ENCODE measurements around the gene CLDN24. TPM values are rescaled to one million over a fixed set of nuclear protein-coding genes. Genes with fewer than 3 reads are reported as not detected.

Gene CLDN24
- total RNA-seq: not detected in 2 replicates

- DNase-seq (ENCODE audit: low read depth in 2 of 2): no peak
These were observed at the start of gene CLDN24 for GRCh38 chr4:183322326-183322725. CLDN24 (minus strand) TSS chr4:183322426; CDS start chr4:183322426, 0 bp downstream.

DNA sequence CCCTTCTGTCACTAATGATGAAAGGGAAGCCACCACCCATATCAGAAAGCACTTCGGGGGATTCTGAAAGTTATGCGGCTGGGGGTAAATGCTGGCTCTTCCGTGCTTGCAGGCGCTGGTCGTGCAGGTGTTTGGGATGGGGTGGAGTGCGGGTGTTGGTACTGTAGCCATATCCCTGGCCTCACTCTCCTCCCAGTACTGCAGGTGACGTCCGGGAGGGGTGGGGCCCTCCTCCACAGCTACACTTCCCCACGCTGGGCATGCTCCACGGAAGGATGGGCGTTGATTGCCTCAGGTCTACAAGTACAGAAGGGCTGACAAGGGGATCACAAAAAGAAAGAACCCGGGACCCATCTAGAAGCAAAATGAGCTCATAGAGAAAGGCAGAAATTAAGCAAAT, 48.6 kb upstream of the CLDN24 start:
- DNase-seq (ENCODE audit: low read depth in 2 of 2): no peak

- no peak for DNase-seq (ENCODE audit: low read depth in 2 of 2)
These were observed 46.8 kb upstream of the CLDN24 start for GRCh38 chr4:183369073-183369472.

- DNase-seq (ENCODE audit: low read depth in 2 of 2): no peak
These were observed 44.1 kb upstream of the CLDN24 start for GRCh38 chr4:183366206-183366835.

DNA sequence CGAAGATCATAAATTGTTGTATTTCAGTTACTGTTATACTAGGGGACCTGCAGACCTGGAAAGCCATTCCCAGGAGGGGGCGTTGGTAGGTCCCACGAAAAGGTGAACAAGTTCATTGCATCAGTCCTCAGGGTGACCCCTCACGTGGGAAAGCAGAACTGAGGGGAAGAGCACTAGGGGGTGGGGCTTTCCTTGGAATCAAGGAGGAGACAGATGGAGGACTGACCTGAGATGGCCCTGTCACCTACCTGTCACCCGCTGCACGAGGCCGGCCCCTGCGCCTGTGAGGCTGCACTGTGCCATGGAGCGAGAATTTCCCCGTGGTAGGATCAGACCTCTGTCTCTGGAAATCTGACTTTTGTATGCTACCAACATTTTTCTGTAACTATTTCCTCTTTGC, 41.8 kb upstream of the CLDN24 start:
- no peak for DNase-seq (ENCODE audit: low read depth in 2 of 2)

- peak in 1 of 2 donors; percentile 65 for DNase-seq (ENCODE audit: low read depth in 2 of 2)
These were observed 40.8 kb upstream of the CLDN24 start for GRCh38 chr4:183362916-183363542.

DNA sequence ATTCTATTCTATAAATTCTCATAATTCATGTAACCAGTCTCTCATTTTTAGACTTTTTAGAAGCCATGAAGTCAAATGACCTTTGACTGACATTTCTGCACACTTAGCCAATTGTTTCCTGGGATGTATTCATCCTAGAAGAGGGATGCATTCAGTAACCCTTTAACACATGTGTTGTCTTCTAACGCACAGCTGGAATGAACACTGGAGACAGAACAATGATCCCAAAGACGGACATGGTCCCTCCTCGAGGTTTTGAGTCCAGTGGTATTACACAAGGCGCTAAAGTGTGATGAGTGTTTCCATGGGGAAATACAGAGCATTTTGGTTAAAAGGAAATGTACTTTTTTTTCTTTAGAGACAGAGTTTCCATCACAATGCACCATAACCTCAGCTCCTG, 39.8 kb upstream of the CLDN24 start:
- DNase-seq (ENCODE audit: low read depth in 2 of 2): no peak

DNA sequence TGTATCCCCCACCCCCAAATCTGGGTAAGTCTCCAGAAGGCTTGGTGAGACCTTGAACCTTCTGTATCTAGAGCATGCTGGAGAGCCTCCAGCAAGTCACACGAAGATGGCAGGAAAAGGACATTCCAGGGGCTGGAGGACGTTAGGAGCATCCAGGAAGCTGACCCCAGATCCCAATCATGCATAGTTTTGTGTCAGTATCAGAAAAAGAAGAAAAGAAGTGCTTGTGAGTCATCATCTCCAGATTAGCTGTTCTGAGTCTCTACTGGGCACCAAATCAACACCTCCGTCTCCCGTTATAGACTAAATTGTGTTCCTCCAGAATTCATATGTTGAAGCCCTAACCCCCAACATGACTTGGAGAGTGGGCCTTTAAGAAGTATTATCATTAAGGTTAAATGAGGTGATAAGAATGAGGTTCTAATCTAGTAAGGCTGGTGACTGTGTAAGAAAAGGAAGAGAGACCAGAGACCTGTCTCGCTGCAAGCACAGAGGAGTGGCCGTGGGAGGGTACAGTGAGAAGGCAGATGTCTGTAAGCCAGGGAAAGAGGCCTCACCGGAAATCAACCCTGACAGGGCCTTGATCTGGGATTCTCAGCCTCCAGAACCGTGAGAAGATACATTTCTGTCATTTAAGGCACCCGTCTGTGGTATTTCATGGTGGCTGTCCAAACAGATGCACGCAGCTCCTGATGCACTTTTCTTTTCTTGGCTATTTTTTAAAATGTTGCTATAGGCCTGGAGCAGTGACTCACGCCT, 38.1 kb upstream of the CLDN24 start:
- peak in 1 of 2 donors; percentile 14 for DNase-seq (ENCODE audit: low read depth in 2 of 2)

- no peak for DNase-seq (ENCODE audit: low read depth in 2 of 2)
These were observed 36.1 kb upstream of the CLDN24 start for GRCh38 chr4:183358215-183358755.

DNA sequence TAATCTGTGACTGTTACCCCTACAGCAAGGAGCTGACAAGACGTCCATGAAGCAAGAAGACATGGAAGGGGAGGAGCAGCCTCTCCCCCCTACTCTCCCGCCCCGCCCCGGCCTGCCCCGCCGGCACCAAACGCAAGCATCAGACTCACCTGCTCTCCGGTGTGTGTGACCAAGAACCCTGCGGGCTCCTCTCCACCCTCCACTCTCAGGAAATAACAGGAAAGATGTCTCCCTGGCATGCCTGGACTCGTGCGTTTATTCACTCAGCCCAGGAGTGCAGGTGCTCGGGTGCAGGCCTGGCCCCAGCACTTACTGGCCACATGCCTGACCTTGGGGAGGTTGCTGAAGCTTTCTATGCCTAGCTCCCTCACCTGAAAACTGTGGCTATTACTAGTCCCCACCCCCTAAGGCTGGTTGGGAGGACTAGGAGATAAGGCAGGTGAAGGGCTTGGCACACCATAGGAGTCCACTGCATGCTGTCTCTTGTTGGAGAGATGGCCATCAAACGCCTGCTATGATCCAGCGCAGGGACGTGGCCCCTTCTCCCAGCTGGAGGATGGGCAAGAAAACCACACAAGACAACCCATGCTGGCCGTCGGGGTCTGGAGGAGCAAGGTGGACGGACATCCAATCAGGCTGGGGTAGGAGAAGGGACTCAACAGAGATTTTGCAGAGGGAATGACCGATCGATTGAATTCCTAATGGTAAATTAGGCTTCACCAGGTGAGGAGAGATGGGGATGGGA, 34.9 kb upstream of the CLDN24 start:
- DNase-seq (ENCODE audit: low read depth in 2 of 2): no peak

GRCh38 chr4:183356173-183356830, 34.1 kb upstream of the CLDN24 start:
- DNase-seq (ENCODE audit: low read depth in 2 of 2): no peak

GRCh38 chr4:183355405-183355804, 33.2 kb upstream of the CLDN24 start:
- peak in 1 of 2 donors; percentile 85 for DNase-seq (ENCODE audit: low read depth in 2 of 2)

DNA sequence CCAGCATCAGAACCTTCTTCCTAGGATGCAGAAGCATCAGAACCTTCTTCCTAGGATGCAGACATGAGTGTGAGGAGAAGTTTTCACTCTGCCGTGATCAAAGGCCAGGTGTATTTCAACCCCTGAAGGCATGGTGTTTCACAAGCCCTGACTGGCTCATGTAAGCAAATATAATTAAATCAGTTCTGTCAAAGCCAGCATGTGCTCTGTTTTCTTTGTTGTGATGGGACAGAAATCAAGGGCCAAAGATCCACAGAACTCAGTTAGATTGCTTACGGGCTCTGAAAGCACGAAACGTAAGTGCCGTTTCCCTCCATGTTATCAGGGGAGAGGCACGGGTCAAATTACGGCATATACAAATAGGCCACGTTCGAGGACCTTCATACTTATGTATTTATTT, 32.0 kb upstream of the CLDN24 start:
- DNase-seq (ENCODE audit: low read depth in 2 of 2): no peak

DNA sequence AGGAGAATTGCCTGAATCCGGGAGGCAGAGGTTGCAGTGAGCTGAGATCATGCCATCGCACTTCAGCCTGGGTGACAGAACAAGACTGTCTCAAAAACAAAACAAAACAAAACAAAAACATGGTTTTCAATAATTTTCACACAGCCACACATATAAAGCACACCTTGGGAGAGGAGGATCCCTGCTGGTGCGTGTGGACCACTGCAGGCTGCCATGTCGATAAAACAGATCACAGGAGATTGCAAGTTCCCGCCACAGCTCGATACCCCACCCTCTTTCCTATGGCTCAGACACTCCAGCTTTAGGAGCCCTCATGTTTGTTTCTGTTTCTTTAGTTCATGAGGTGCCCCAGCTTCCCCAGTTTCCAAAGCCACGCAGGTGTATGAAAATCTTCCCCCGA, 31.3 kb upstream of the CLDN24 start:
- no peak for DNase-seq (ENCODE audit: low read depth in 2 of 2)

GRCh38 chr4:183352546-183352945, 30.3 kb upstream of the CLDN24 start:
- DNase-seq (ENCODE audit: low read depth in 2 of 2): no peak

- DNase-seq (ENCODE audit: low read depth in 2 of 2): no peak
These were observed 28.3 kb upstream of the CLDN24 start for GRCh38 chr4:183350317-183351071.

DNA sequence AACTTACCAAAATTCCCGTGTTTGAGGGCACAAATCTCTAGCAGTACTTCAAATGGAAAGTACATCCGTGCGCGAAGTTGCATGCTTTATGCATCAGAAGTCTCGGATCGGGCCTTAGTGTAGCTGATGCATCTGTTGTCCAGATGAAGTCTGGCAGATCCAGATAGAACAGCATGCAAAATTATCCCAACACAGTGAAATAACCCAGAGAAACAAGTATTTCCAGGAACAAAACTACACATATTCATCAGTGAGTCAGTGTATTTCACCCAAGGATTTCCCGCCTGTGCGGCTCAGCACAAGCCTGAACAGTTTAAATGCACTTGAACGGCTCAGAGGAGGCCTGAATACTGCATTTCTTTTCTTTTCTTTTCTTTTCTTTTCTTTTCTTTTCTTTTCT, 27.4 kb upstream of the CLDN24 start:
- DNase-seq (ENCODE audit: low read depth in 2 of 2): no peak

DNA sequence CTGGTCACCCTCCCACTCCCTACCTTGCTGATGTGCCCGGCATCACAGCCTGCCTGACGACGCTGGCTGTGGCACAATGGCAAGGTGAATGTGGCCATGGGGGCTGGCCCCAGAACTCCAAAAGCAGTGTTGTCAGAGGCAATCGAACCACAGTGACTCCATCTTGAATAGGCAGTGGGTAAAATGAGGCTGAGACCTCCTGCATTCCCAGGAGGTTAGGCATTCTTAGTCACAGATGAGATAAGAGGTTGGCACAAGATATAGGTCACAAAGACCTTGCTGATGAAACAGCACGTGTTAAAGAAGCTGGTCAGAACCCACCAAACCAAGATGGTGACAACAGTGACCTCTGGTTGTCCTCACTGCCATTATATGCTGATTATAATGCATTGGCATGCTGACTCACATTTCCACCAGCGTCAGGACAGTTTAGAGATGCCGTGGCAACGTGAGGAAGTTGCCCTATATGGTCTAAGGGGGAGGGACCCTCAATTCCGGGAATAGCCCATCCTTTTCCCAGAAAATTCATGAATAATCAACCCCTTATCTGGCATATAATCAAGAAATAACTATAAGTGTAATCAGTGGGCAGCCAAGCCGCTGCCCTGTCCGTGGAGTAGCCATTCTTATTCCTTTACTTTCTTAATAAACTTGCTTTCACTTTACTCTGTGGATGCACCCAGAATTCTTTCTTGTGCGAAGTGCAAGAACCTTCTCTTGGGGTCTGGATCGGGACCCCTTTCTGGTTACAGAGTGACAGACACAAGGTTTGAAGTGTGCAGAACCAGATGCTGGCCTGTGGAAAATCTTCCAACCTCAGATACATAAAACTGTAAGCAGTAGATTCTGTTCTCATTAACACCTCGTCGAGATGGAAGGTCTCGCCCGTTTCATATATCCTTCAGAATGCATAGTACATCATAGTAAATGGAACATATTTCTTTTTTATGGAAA, 26.8 kb upstream of the CLDN24 start:
- peak; percentile 46 to 77 for DNase-seq (ENCODE audit: low read depth in 2 of 2)

DNA sequence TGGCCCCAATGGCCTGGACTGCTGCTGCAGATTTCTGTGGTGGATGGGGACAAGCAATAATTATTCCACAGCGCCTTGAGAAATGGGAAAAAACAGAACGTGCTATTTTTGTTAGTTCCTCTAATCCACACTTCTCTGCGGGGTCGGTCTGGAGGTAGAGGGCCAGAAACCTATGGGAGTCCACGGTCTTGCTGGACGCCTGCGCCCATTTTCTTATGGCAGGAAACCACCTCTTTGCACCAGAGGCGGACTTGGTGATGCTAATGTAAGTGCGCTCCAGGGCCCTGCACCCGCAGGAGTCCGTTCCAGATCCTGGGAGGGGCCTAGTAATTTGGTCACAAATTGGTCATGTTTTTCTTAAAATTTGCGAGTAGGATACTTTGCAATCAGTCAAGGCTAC, 25.9 kb upstream of the CLDN24 start:
- no peak for DNase-seq (ENCODE audit: low read depth in 2 of 2)
